H1 (cell line): Measurements from ENCODE around the gene TIE1. TPM values are rescaled to one million over a fixed set of nuclear protein-coding genes. Genes with fewer than 3 reads are reported as not detected.

ENCODE experiments used
- GABPA ChIP-seq: IDR thresholded peaks from 2 replicates; pipeline ENCODE4 v1.6.1; 2011; ENCODE audit warnings: mild to moderate bottlenecking, low read length, moderate library complexity, borderline replicate concordance; ENCODE audit not compliant: insufficient read depth
- SAP30 ChIP-seq: fragments of 300-600 bp; sonication (generic); IDR thresholded peaks from 2 replicates; pipeline ENCODE4 v1.7.1; 2012; ENCODE audit warnings: low read length, moderate library complexity, mild to moderate bottlenecking, inconsistent platforms; ENCODE audit not compliant: insufficient read depth, insufficient replicate concordance
- polyA plus RNA-seq, 7 experiments: library from polyadenylated mRNA; depleted of rRNA in 3 of 7; stranded (reverse) in 5 of 7; unstranded in 2 of 7; fragments of >200 nt in 5 of 7; fragments of 200-250 nt in 2 of 7; gene quantifications; 1 replicate in 5 of 7; 2 replicates in 1 of 7; 4 replicates in 1 of 7; pipeline versions ENCODE4 v1.2.1 to v1.2.3, GENCODE V29; 2011 to 2013; ENCODE audit warnings: missing spikeins in 2 of 7, mixed read lengths in 2 of 7
- total RNA-seq: library from RNA; stranded (reverse); fragmentation: NEBNext Ultra II Directional; extraction: Animal tissue kit (Norgen Biotek cat#: 25700); gene quantifications from 2 replicates; pipeline ENCODE4 v1.2.1, GENCODE V29; 2021

Gene TIE1
- total and polyA plus RNA-seq, 2 of the 8 experiments (the other 6 are each of a cell fraction or from before 2014, with no cell fraction given), result 0.74 to 2.2 TPM

DNA sequence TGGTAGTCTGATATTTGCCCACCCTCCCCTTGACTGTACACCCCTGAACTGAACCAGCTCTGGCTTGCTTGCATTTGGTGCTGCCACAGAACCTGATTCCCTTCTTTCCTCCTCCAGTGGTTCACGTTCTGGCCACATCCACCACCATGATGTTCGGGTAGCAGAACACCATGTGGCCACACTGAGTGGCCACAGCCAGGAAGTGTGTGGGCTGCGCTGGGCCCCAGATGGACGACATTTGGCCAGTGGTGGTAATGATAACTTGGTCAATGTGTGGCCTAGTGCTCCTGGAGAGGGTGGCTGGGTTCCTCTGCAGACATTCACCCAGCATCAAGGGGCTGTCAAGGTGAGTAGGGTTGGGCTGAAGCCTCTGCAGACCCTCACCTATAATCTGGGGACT lies 59.8 kb downstream of the TIE1 start (continued):
- TF ChIP-seq GABPA (no peak), SAP30 (no peak)
- TF ChIP-seq, all 59 proteins: peak for 0
